GM23248 (cell line): ENCODE measurements around the gene PEX3. TPM values are rescaled to one million over a fixed set of nuclear protein-coding genes. Genes with fewer than 3 reads are reported as not detected.

Experiments
- DNase-seq: peaks from one replicate; pipeline ENCODE4 v3.0.0-alpha.2; 2015
- H2AFZ ChIP-seq: fragments of 200-600 bp; sonication (generic); 2 replicates; pipeline ENCODE4 v1.6.1; 2016; ENCODE audit warnings: antibody characterized with exemption
- H3F3A ChIP-seq: fragments of 200-600 bp; sonication (generic); 2 replicates; pipeline ENCODE4 v1.6.1; 2016; ENCODE audit warnings: mild to moderate bottlenecking, antibody characterized with exemption, mixed run types; ENCODE audit not compliant: insufficient read depth
- H3K27ac ChIP-seq: fragments of 200-600 bp; sonication (generic); 2 replicates; pipeline ENCODE4 v1.5.1; 2016; ENCODE audit warnings: mild to moderate bottlenecking
- H3K27me3 ChIP-seq: fragments of 200-600 bp; sonication (generic); replicated peaks from 2 replicates; pipeline ENCODE4 v1.6.1; 2016; ENCODE audit warnings: mild to moderate bottlenecking; ENCODE audit not compliant: insufficient read depth
- H3K36me3 ChIP-seq: fragments of 200-600 bp; sonication (generic); 2 replicates; pipeline ENCODE4 v1.6.1; 2016; ENCODE audit warnings: low read depth, mild to moderate bottlenecking
- H3K4me1 ChIP-seq: fragments of 200-600 bp; sonication (generic); 2 replicates; pipeline ENCODE4 v1.6.1; 2016; ENCODE audit warnings: mild to moderate bottlenecking; ENCODE audit not compliant: insufficient read depth
- H3K4me2 ChIP-seq: fragments of 200-600 bp; sonication (generic); one replicate; pipeline ENCODE4 v1.6.1; 2016; ENCODE audit warnings: mild to moderate bottlenecking; ENCODE audit not compliant: unreplicated experiment
- H3K4me3 ChIP-seq: fragments of 200-600 bp; sonication (generic); 2 replicates; pipeline ENCODE4 v1.5.1; 2016; ENCODE audit warnings: mild to moderate bottlenecking
- H3K79me2 ChIP-seq: fragments of 200-600 bp; sonication (generic); 2 replicates; pipeline ENCODE4 v1.6.1; 2016; ENCODE audit warnings: mild to moderate bottlenecking; ENCODE audit not compliant: insufficient read depth
- H3K9ac ChIP-seq: fragments of 200-600 bp; sonication (generic); 2 replicates; pipeline ENCODE4 v1.6.1; 2016; ENCODE audit warnings: mild to moderate bottlenecking
- H3K9me2 ChIP-seq: fragments of 200-600 bp; sonication (generic); 2 replicates; pipeline ENCODE4 v1.6.1; 2016; ENCODE audit warnings: mixed run types, mild to moderate bottlenecking, moderate library complexity; ENCODE audit not compliant: insufficient read depth
- H3K9me3 ChIP-seq: fragments of 200-600 bp; sonication (generic); one replicate; pipeline ENCODE4 v1.6.1; 2017; ENCODE audit warnings: low read depth
- H4K20me1 ChIP-seq: fragments of 200-600 bp; sonication (generic); 2 replicates; pipeline ENCODE4 v1.6.0; 2016; ENCODE audit not compliant: insufficient read depth
- EZH2 ChIP-seq: fragments of 200-600 bp; sonication (generic); IDR thresholded peaks from 2 replicates; pipeline ENCODE4 v1.6.1; 2018; ENCODE audit warnings: antibody characterized with exemption, mild to moderate bottlenecking; ENCODE audit not compliant: insufficient read depth, poor library complexity, severe bottlenecking
- EZH2phosphoT487 ChIP-seq: fragments of 200-600 bp; sonication (generic); IDR thresholded peaks from 2 replicates; pipeline ENCODE4 v1.6.1; 2018; ENCODE audit warnings: antibody characterized with exemption, moderate library complexity, mild to moderate bottlenecking, low read depth; ENCODE audit not compliant: insufficient read depth
- WGBS, 2 experiments: methylation state at CpG; one replicate each; pipeline ENCODE4 v1.1.6; 2015 to 2017; ENCODE audit warnings: low lambda C conversion rate in 2 of 2, low coverage in 1 of 2; ENCODE audit errors: missing lambda C conversion rate in 2 of 2; 5-methylcytosine and 5-hydroxymethylcytosine counted together
- in situ Hi-C: fragments of 300-500 bp; cut with MboI; formaldehyde crosslinking; loops from 2 replicates; pipeline ENCODE4 v1.15.0; 2020
- polyA plus RNA-seq: library from polyadenylated mRNA; unstranded; fragments of >200 nt; fragmentation: Nextera tagmentation; extraction: Ambion mirVana; gene quantifications from 2 replicates; pipeline ENCODE4 v1.2.1, GENCODE V29; 2016
- small RNA-seq: library from RNA; depleted of rRNA; stranded (forward); fragments of <200 nt; gene quantifications from one replicate; pipeline ENCODE3, GENCODE V24; 2014; ENCODE audit warnings: low read depth, low replicate concordance
- total RNA-seq: library from RNA; depleted of rRNA; stranded (reverse); fragments of >200 nt; shearing (Covaris generic); gene quantifications from 2 replicates; pipeline ENCODE4 v1.2.3, GENCODE V29; 2014; rRNA removed

The PEX3 gene
- total and polyA plus RNA-seq, 2 experiments from 2014 or later: 20.1 to 35.0 TPM

DNA sequence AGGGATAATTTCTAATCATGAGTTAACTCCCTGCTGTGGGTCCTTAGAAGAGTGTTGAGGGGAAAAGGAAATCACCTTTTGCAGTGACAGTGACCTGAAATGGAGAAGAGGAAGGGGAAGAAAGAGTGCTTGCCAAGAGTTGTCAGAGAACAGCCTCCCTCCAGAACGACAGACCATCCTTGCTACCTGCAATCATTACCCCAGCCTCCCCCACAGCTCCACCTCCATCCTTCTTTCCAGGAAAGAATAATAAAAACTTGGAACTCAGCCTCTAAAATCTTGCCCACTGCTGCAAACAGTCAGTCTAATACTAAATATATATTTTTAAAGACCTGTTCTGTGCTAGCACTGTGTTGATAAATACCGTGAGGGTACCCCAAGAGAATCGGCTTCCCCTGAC is 89.6 kb downstream of the PEX3 start:
- Histone ChIP-seq H3K9ac (no peak overlapping the region), H3K79me2 (peaks cover 35% of the 10 kb centered on the region), H2AFZ (no peak overlapping the region), H3K4me3 (no peak overlapping the region), H3F3A (no peaks in the 10 kb centered on the region), H3K9me3 (no peaks in the 10 kb centered on the region), H3K36me3 (no peaks in the 10 kb centered on the region), H3K27me3 (no peaks in the 10 kb centered on the region), H3K4me1 (peaks cover 12% of the 10 kb centered on the region; the same call in 1 of the 2 replicates), H4K20me1 (no peaks in the 10 kb centered on the region), H3K4me2 (no peak overlapping the region), H3K9me2 (no peaks in the 10 kb centered on the region), H3K27ac (no peak overlapping the region)
- in situ Hi-C loops: no loop called here
- TF ChIP-seq EZH2: no peak
- no peak for TF ChIP-seq EZH2phosphoT487
- WGBS, 2 experiments: 75 to 82% methylated on average over 3 of the region's 3 CpGs
- no peak for DNase-seq

Small RNA genes within 50 kb of the gene (small RNA-seq; reads per million reads assigned to genes)
- gene RNA5SP221: not detected

Other genes starting within 250 kb of the PEX3 start
- 3.2 and 3.4 TPM in 2 replicates for gene ADAT2, start 110 bp upstream of the PEX3 start, total RNA-seq
- 3.7 and 4.2 TPM in 2 replicates for gene ADAT2, start 110 bp upstream of the PEX3 start, polyA plus RNA-seq
- gene FUCA2, start 60.9 kb downstream of the PEX3 start, total RNA-seq: 57.2 and 63.0 TPM in 2 replicates
- 108 and 111 TPM in 2 replicates for gene FUCA2, start 60.9 kb downstream of the PEX3 start, polyA plus RNA-seq
- 39.0 and 41.9 TPM in 2 replicates for gene PHACTR2, start 227.2 kb downstream of the PEX3 start, total RNA-seq
- gene PHACTR2, start 227.2 kb downstream of the PEX3 start, polyA plus RNA-seq: 39.4 and 40.4 TPM in 2 replicates